AG10803 (cell line): Measurements from ENCODE around the gene COG7.
"Not testable (repeated sequence)": the region's sequence is repeated elsewhere in the genome, so short reads cannot be mapped to it uniquely, and the experiment has no call there.

Experiments used
- DNase-seq: peaks from one replicate; pipeline ENCODE4 v3.0.0; 2010; ENCODE audit warnings: low read depth
- H3K4me3 ChIP-seq: 2 replicates; pipeline ENCODE4 v1.5.1; 2011; ENCODE audit warnings: mild to moderate bottlenecking, low read length, control low read depth
- TF ChIP-seq, protein P1 (sequence below): conservative IDR thresholded peaks from 2 replicates; pipeline ENCODE4 v1.5.1; 2011; ENCODE audit warnings: mild to moderate bottlenecking, low read length, control low read depth, inconsistent platforms

Gene COG7

DNA sequence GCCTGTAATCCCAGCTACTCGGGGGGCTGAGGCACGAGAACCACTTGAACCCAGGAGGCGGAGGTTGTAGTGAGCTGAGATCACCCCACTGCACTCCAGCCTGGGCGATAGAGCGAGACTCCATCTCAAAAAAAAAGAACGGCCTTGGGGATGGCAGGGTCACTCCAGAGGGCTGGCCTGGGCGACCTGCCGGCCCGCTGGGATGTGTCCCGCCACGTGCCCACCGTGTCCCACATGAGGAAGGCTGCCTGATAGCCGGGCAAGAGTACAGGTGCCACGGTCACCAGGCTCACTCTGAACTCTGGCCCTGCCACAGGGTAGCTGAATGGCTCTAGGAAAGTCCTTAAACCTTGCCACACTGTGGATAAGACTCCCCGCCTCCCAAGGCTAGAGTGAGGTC is 67.5 kb downstream of the COG7 start:
- TF ChIP-seq, protein P1, sequence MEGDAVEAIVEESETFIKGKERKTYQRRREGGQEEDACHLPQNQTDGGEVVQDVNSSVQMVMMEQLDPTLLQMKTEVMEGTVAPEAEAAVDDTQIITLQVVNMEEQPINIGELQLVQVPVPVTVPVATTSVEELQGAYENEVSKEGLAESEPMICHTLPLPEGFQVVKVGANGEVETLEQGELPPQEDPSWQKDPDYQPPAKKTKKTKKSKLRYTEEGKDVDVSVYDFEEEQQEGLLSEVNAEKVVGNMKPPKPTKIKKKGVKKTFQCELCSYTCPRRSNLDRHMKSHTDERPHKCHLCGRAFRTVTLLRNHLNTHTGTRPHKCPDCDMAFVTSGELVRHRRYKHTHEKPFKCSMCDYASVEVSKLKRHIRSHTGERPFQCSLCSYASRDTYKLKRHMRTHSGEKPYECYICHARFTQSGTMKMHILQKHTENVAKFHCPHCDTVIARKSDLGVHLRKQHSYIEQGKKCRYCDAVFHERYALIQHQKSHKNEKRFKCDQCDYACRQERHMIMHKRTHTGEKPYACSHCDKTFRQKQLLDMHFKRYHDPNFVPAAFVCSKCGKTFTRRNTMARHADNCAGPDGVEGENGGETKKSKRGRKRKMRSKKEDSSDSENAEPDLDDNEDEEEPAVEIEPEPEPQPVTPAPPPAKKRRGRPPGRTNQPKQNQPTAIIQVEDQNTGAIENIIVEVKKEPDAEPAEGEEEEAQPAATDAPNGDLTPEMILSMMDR = no peak
- no peak overlapping the region for H3K4me3 ChIP-seq
- no peak for DNase-seq

DNA sequence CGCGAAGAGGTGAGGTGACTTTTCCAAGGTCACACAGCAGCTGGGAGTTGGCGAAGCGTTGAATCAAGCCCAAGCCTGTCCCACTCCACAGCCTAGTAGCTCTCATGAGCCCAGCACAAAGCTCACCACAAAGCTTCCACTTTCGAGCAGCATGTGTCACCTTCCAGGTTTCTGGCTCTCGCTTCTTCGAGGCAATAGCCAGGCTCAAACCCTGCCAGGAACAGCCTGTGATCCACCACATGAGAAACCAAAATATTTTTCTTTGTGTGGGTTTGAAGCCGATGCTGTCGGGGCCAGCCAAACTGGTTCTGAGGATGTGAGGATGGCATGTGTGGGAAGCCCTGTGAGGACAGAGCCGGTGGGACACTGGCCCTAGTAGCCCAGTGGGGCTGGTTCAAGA is 68.1 kb downstream of the COG7 start:
- no peak overlapping the region for H3K4me3 ChIP-seq
- TF ChIP-seq, protein P1 = no peak
- DNase-seq = no peak

DNA sequence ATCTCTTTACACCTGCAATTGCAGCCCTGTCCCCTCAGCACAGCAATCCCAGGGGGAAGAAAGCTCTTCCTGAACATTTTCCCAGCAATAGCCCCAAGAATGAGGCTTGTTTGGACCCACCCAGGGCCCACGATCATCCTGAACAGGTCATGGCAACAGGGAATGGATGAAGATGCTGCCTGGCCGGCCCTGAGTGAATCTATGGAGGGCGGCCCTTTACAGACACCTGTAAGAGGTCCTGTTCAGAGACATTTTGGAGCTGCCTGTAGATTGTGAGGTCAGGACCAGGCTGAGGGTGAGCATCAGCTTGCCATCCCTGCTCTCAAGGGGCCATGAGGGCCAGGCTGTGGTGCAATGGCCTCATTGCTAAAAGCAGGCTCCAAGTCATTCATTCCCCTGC is 69.1 kb downstream of the COG7 start:
- no peak overlapping the region for H3K4me3 ChIP-seq
- TF ChIP-seq, protein P1 = no peak
- no peak for DNase-seq

DNA sequence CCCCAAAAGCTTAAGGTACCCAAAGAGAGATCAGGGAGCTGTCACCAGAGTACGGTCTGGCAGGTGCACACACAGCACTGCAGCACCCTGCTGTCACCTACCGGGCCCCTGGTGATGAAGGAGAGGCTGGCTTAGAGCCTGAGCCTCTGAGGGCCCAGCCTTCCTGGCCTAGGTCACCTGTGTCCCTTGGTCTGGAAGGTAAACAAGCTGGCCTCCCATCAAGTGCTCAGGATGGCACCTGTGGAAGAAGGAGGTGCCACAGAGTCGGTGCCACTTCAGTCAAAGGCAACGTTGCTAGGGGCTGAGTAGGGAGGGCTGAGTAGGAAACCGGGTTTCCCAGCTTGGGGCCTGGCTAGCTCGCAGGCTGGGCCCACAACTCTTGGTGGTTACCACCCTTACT is 70.7 kb downstream of the COG7 start:
- H3K4me3 ChIP-seq = no peak overlapping the region
- DNase-seq = no peak
- TF ChIP-seq, protein P1 = no peak

DNA sequence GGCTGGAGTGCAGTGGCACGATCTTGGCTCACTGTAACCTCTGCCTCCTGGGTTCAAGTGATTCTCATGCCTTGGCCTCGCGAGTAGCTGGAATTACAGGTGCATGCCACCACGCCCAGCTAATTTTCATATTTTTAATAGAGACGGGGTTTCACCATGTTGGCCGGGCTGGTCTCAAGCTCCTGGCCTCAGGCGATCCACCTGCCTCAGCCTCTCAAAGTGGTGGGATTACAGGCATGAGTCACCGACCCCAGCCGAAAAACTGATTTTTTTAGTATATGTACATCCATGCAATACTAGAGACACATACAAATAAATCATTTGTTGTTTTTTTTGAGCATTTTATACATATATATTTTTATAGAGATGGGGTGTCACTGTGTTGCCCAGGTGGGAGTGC is 71.3 kb downstream of the COG7 start:
- H3K4me3 ChIP-seq, DNase-seq: not testable (repeated sequence)

DNA sequence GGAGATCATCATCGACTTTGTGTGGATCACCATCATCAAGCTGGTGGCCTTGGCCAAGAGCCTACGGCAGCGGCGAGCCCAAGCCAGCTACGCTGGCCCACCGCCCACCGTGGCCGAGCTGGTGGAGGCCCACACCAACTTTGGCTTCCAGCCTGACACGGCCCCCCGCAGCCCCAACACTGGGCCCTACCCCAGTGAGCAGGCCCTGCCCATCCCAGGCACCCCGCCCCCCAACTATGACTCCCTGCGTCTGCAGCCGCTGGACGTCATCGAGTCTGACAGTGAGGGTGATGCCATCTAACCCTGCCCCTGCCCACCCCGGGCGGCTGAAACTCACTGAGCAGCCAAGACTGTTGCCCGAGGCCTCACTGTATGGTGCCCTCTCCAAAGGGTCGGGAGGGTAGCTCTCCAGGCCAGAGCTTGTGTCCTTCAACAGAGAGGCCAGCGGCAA is 72.5 kb downstream of the COG7 start:
- no peak overlapping the region for H3K4me3 ChIP-seq
- TF ChIP-seq, protein P1 = no peak
- DNase-seq = no peak

DNA sequence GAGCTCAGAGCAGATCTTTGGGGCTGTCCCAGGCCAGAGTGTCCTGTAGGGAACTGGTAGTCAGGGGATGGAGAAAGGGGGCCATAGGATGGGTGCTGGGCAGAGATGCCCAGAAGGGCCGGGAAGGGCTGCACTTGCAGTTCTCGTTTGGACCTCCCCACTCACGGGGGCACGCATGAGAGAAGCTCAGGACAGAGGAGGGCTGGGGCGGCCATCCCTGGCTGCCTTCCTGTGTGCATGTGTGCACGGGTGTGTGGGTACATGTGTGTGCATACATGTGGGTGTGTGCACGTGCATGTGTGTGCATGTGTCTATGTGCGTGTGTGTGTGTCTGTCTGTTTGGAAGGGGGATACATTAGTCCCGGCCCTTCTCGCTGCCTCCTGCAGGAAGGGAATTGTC is 73.3 kb downstream of the COG7 start:
- DNase-seq = no peak
- TF ChIP-seq, protein P1 = no peak
- no peak overlapping the region for H3K4me3 ChIP-seq

DNA sequence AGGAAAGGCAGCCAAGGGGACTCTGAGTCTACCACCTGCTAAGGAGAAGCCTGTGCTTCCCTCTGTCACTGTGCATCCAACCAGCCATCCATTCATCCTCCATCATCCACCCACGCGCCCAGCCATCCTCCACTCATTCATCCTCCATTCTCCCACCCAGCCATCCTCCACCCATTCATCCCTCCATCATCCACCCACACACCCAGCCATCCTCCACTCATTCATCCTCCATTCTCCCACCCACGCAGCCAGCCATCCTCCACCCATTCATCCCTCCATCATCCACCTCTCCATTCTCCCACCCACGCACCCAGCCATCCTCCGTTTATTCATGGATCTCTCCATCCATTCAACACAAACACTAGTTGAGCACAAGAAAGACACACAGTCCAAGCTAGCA is 74.1 kb downstream of the COG7 start:
- DNase-seq = no peak
- TF ChIP-seq, protein P1 = no peak
- H3K4me3 ChIP-seq = no peak overlapping the region
